H1 (cell line): ENCODE measurements around the gene RLN1. TPM values are rescaled to one million over a fixed set of nuclear protein-coding genes. Genes with fewer than 3 reads are reported as not detected.

Source experiments
- CTCF ChIA-PET: fragments of 300-600 bp; sonication (Branson Sonifier 250); formaldehyde crosslinking; loops from one replicate; lab custom pipeline; 2021; ENCODE audit not compliant: partially characterized antibody; lab: Charles Lee
- POLR2A ChIA-PET: fragments of 300-600 bp; sonication (Branson Sonifier 250); formaldehyde crosslinking; loops from one replicate; lab custom pipeline; 2021; ENCODE audit warnings: inconsistent platforms; ENCODE audit not compliant: partially characterized antibody; lab: Charles Lee
- DNase-seq, 2 experiments: peaks; one replicate each; pipeline versions ENCODE4 v3.0.0 to v3.0.0-alpha.2; 2010 to 2022; ENCODE audit warnings: low spot score in 2 of 2, low read depth in 1 of 2, mixed read lengths in 1 of 2
- FAIRE-seq: peaks from 2 replicates; lab custom pipeline; 2011; peaks lifted over from hg19 to GRCh38; lab: Jason Lieb, UNC
- H2AFZ ChIP-seq: 2 replicates; pipeline ENCODE4 v1.8.1; 2012; ENCODE audit warnings: low read length, inconsistent platforms
- H2AK5ac ChIP-seq: 2 replicates; pipeline ENCODE4 v1.6.1; 2013; ENCODE audit warnings: low read depth, low read length
- H2BK120ac ChIP-seq: replicated peaks from 2 replicates; pipeline ENCODE3; 2013; ENCODE audit warnings: low read depth, low read length, inconsistent platforms
- H2BK12ac ChIP-seq: 2 replicates; pipeline ENCODE4 v1.6.1; 2013; ENCODE audit warnings: low read depth, low read length
- H2BK15ac ChIP-seq: 2 replicates; pipeline ENCODE4 v1.6.1; 2013; ENCODE audit warnings: low read length
- H2BK20ac ChIP-seq: 2 replicates; pipeline ENCODE4 v1.6.1; 2013; ENCODE audit warnings: low read length
- H2BK5ac ChIP-seq: 2 replicates; pipeline ENCODE4 v1.6.1; 2013; ENCODE audit warnings: low read depth, low read length
- H3K14ac ChIP-seq: 2 replicates; pipeline ENCODE4 v1.6.1; 2013; ENCODE audit warnings: inconsistent platforms; ENCODE audit not compliant: insufficient read length
- H3K18ac ChIP-seq: 2 replicates; pipeline ENCODE4 v1.6.1; 2013; ENCODE audit warnings: low read length; ENCODE audit errors: extremely low read depth
- H3K23ac ChIP-seq: 2 replicates; pipeline ENCODE4 v1.6.1; 2013; ENCODE audit warnings: inconsistent platforms; ENCODE audit not compliant: insufficient read length
- H3K23me2 ChIP-seq: 2 replicates; pipeline ENCODE4 v1.6.1; 2013; ENCODE audit warnings: low read depth, low read length
- H3K27ac ChIP-seq: 2 replicates; pipeline ENCODE4 v1.6.1; 2011; ENCODE audit warnings: low read depth, low read length, inconsistent platforms
- H3K27me3 ChIP-seq, 4 experiments: replicated peaks in 1 of 4; 1 replicate in 1 of 4; 2 replicates in 3 of 4; pipeline versions ENCODE4 v1.6.1 to v1.8.1; 2011 to 2013; ENCODE audit warnings: low read length in 3 of 4, mild to moderate bottlenecking in 3 of 4, inconsistent platforms in 2 of 4, mixed read lengths in 2 of 4, moderate library complexity in 1 of 4; ENCODE audit not compliant: control insufficient read depth in 3 of 4, insufficient read depth in 3 of 4; ENCODE audit errors: extremely low read depth in 1 of 4
- H3K36me3 ChIP-seq, 4 experiments: 2 replicates each; pipeline versions ENCODE4 v1.6.1 to v1.8.1; 2011 to 2013; ENCODE audit warnings: mild to moderate bottlenecking in 4 of 4, low read length in 3 of 4, moderate library complexity in 2 of 4, control low read depth in 1 of 4, inconsistent platforms in 1 of 4; ENCODE audit not compliant: insufficient read depth in 4 of 4, control insufficient read depth in 2 of 4
- H3K4ac ChIP-seq: replicated peaks from 2 replicates; pipeline ENCODE3; 2013; ENCODE audit warnings: low read length, low read depth, mixed read lengths, inconsistent platforms; ENCODE audit not compliant: insufficient read length
- H3K4me1 ChIP-seq, 4 experiments: replicated peaks in 1 of 4; 1 replicate in 1 of 4; 2 replicates in 3 of 4; pipeline versions ENCODE4 v1.6.1 to v1.8.1; 2011 to 2013; ENCODE audit warnings: low read length in 3 of 4, inconsistent platforms in 2 of 4, mixed read lengths in 1 of 4; ENCODE audit not compliant: insufficient read depth in 4 of 4, control insufficient read depth in 3 of 4
- H3K4me2 ChIP-seq, 2 experiments: 2 replicates each; pipeline versions ENCODE4 v1.6.1 to v1.8.1; 2011 to 2013; ENCODE audit warnings: low read depth in 2 of 2, low read length in 2 of 2, control low read depth in 1 of 2, inconsistent platforms in 1 of 2, mild to moderate bottlenecking in 1 of 2; ENCODE audit not compliant: insufficient read depth in 1 of 2
- H3K4me3 ChIP-seq, 4 experiments: fragments of 200-600, 300-600 bp in 1 of 4; sonication (generic), shearing (Covaris generic), sonication (Bioruptor Twin) in 1 of 4; 2 replicates each; pipeline versions ENCODE4 v1.5.1 to v1.8.1; 2011 to 2016; ENCODE audit warnings: low read length in 4 of 4, low read depth in 3 of 4, control low read depth in 2 of 4, inconsistent platforms in 2 of 4, mild to moderate bottlenecking in 2 of 4, mixed read lengths in 1 of 4, moderate library complexity in 1 of 4; ENCODE audit not compliant: insufficient read depth in 2 of 4; ENCODE audit errors: extremely low read depth in 1 of 4
- H3K56ac ChIP-seq: replicated peaks from 2 replicates; pipeline ENCODE3; 2013; ENCODE audit warnings: low read depth, mild to moderate bottlenecking, mixed read lengths, low read length, inconsistent platforms; ENCODE audit not compliant: insufficient read length
- H3K79me1 ChIP-seq: 2 replicates; pipeline ENCODE4 v1.6.1; 2013; ENCODE audit warnings: low read depth, low read length, control low read depth
- H3K79me2 ChIP-seq, 2 experiments: 2 replicates each; pipeline versions ENCODE4 v1.6.1 to v1.8.1; 2012 to 2013; ENCODE audit warnings: low read length in 2 of 2, mild to moderate bottlenecking in 2 of 2, inconsistent platforms in 1 of 2; ENCODE audit not compliant: insufficient read depth in 2 of 2, control insufficient read depth in 1 of 2
- H3K9ac ChIP-seq, 4 experiments: replicated peaks in 1 of 4; 1 replicate in 1 of 4; 2 replicates in 3 of 4; pipeline versions ENCODE4 v1.6.1 to v1.8.1; 2011 to 2013; ENCODE audit warnings: low read depth in 3 of 4, low read length in 3 of 4, control low read depth in 2 of 4, mild to moderate bottlenecking in 2 of 4, moderate library complexity in 2 of 4, inconsistent platforms in 1 of 4; ENCODE audit errors: extremely low read depth in 1 of 4
- H3K9me3 ChIP-seq, 2 experiments: 2 replicates each; pipeline versions ENCODE4 v1.6.1 to v1.8.1; 2012 to 2013; ENCODE audit warnings: mild to moderate bottlenecking in 2 of 2, moderate library complexity in 2 of 2, control low read depth in 1 of 2, inconsistent platforms in 1 of 2, low read depth in 1 of 2, low read length in 1 of 2, mixed read lengths in 1 of 2; ENCODE audit not compliant: insufficient read depth in 2 of 2
- H4K20me1 ChIP-seq, 2 experiments: replicated peaks in 1 of 2; 2 replicates each; pipeline versions ENCODE3 to v1.8.1; 2011 to 2013; ENCODE audit warnings: inconsistent platforms in 2 of 2, low read length in 2 of 2, mild to moderate bottlenecking in 1 of 2; ENCODE audit not compliant: insufficient read depth in 2 of 2, control insufficient read depth in 1 of 2
- H4K5ac ChIP-seq: 2 replicates; pipeline ENCODE4 v1.6.1; 2013; ENCODE audit warnings: low read length, low read depth, mixed read lengths, inconsistent platforms; ENCODE audit not compliant: insufficient read length
- H4K8ac ChIP-seq: 2 replicates; pipeline ENCODE4 v1.8.0; 2013; ENCODE audit warnings: mild to moderate bottlenecking, moderate library complexity, low read length, inconsistent platforms; ENCODE audit not compliant: insufficient read depth; ENCODE audit errors: extremely low read depth
- H4K91ac ChIP-seq: replicated peaks from 2 replicates; pipeline ENCODE3; 2013; ENCODE audit warnings: low read length, mixed read lengths, inconsistent platforms; ENCODE audit not compliant: insufficient read length
- BRCA1 ChIP-seq: IDR thresholded peaks from 2 replicates; pipeline ENCODE4 v1.6.1; 2012; ENCODE audit warnings: low read depth, low read length, improper control_type of control experiment
- CHD1 ChIP-seq: IDR thresholded peaks from 2 replicates; pipeline ENCODE4 v1.6.1; 2012; ENCODE audit warnings: low read depth, low read length, improper control_type of control experiment
- HDAC2 ChIP-seq, 2 experiments: fragments of 300-600 bp in 1 of 2; sonication (generic) in 1 of 2; IDR thresholded peaks; 2 replicates each; pipeline ENCODE4 v1.6.1; 2011 to 2012; ENCODE audit warnings: low read depth in 2 of 2, low read length in 2 of 2, mild to moderate bottlenecking in 2 of 2, moderate library complexity in 2 of 2, borderline replicate concordance in 1 of 2, inconsistent platforms in 1 of 2
- NANOG ChIP-seq: IDR thresholded peaks from 2 replicates; pipeline ENCODE4 v1.6.1; 2011; ENCODE audit warnings: low read length, low read depth, mild to moderate bottlenecking, inconsistent platforms; ENCODE audit not compliant: insufficient read depth, poor library complexity, severe bottlenecking
- SRF ChIP-seq: IDR thresholded peaks from 2 replicates; pipeline ENCODE4 v1.6.1; 2011; ENCODE audit warnings: mild to moderate bottlenecking, low read depth, low read length, moderate library complexity
- YY1 ChIP-seq: IDR thresholded peaks from 2 replicates; pipeline ENCODE4 v1.6.1; 2011; ENCODE audit warnings: low read depth, mild to moderate bottlenecking, low read length
- WGBS, 2 experiments: shearing (Covaris generic) in 1 of 2; methylation state at CpG; one replicate each; pipeline versions ENCODE4 v1.1.6 to v1.1.7; 2013 to 2015; ENCODE audit warnings: low lambda C conversion rate in 2 of 2, mixed read lengths in 2 of 2, inconsistent platforms in 1 of 2, low coverage in 1 of 2, missing lambda C conversion rate in 1 of 2; ENCODE audit not compliant: insufficient replicate concordance in 2 of 2, insufficient coverage in 1 of 2, insufficient read length in 1 of 2; ENCODE audit errors: extremely low coverage in 1 of 2, missing lambda C conversion rate in 1 of 2; 5-methylcytosine and 5-hydroxymethylcytosine counted together
- polyA plus RNA-seq, 7 experiments: library from polyadenylated mRNA; depleted of rRNA in 3 of 7; stranded (reverse) in 5 of 7; unstranded in 2 of 7; fragments of >200 nt in 5 of 7; fragments of 200-250 nt in 2 of 7; gene quantifications; 1 replicate in 5 of 7; 2 replicates in 1 of 7; 4 replicates in 1 of 7; pipeline versions ENCODE4 v1.2.1 to v1.2.3, GENCODE V29; 2011 to 2013; ENCODE audit warnings: missing spikeins in 2 of 7, mixed read lengths in 2 of 7
- total RNA-seq: library from RNA; stranded (reverse); fragmentation: NEBNext Ultra II Directional; extraction: Animal tissue kit (Norgen Biotek cat#: 25700); gene quantifications from 2 replicates; pipeline ENCODE4 v1.2.1, GENCODE V29; 2021
- TF ChIP-seq, protein P1 (sequence below), 3 experiments: IDR thresholded peaks; 1 replicate in 2 of 3; 2 replicates in 1 of 3; pipeline versions ENCODE4 v1.5.1 to v1.6.1; 2011; ENCODE audit warnings: low read length in 3 of 3, mild to moderate bottlenecking in 3 of 3, inconsistent platforms in 2 of 3, low read depth in 1 of 3, moderate library complexity in 1 of 3; ENCODE audit not compliant: insufficient read depth in 1 of 3; ENCODE audit errors: control extremely low read depth in 1 of 3

RLN1 gene
- total and polyA plus RNA-seq, 2 of the 8 experiments (the other 6 are each of a cell fraction or from before 2014, with no cell fraction given): 0.51 to 0.80 TPM

- Histone ChIP-seq H3K27me3 (no peaks in the 10 kb centered on the region), H3K14ac (no peak overlapping the region), H3K4me2 (no peak overlapping the region), H3K4ac (no peak overlapping the region), H3K36me3 (no peaks in the 10 kb centered on the region; a peak in 1 of 8 replicates), H3K4me1 (no peaks in the 10 kb centered on the region), H3K18ac (no peak overlapping the region), H3K9me3 (no peaks in the 10 kb centered on the region), H4K8ac (no peak overlapping the region), H3K9ac (no peak overlapping the region), H2BK20ac (no peak overlapping the region), H3K27ac (no peak overlapping the region), H3K56ac (no peak overlapping the region), H2AK5ac (no peak overlapping the region), H2BK120ac (no peak overlapping the region), H3K79me2 (no peaks in the 10 kb centered on the region), H3K4me3 (no peak overlapping the region), H3K23me2 (no peaks in the 10 kb centered on the region; the same call in 1 of the 2 replicates), H3K23ac (no peak overlapping the region), H2BK5ac (no peak overlapping the region), H2AFZ (no peak overlapping the region), H2BK15ac (no peak overlapping the region), H3K79me1 (no peaks in the 10 kb centered on the region), H4K20me1 (no peaks in the 10 kb centered on the region), H4K5ac (no peak overlapping the region), H4K91ac (no peak overlapping the region), H2BK12ac (no peak overlapping the region)
- FAIRE-seq (no peak), DNase-seq (no peak)
- CTCF ChIA-PET: no interaction called here
- no peak for TF ChIP-seq CHD1
- no peak for TF ChIP-seq HDAC2 (IDR thresholded peaks at IDR 0.05; ENCODE audit: borderline replicate concordance in 1 of 2, low read depth in 2 of 2, low read length in 2 of 2)
- no peak for TF ChIP-seq YY1
- no peak for TF ChIP-seq NANOG
- TF ChIP-seq, protein P1, sequence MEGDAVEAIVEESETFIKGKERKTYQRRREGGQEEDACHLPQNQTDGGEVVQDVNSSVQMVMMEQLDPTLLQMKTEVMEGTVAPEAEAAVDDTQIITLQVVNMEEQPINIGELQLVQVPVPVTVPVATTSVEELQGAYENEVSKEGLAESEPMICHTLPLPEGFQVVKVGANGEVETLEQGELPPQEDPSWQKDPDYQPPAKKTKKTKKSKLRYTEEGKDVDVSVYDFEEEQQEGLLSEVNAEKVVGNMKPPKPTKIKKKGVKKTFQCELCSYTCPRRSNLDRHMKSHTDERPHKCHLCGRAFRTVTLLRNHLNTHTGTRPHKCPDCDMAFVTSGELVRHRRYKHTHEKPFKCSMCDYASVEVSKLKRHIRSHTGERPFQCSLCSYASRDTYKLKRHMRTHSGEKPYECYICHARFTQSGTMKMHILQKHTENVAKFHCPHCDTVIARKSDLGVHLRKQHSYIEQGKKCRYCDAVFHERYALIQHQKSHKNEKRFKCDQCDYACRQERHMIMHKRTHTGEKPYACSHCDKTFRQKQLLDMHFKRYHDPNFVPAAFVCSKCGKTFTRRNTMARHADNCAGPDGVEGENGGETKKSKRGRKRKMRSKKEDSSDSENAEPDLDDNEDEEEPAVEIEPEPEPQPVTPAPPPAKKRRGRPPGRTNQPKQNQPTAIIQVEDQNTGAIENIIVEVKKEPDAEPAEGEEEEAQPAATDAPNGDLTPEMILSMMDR (IDR thresholded peaks at IDR 0.05; ENCODE audit: control extremely low read depth in 1 of 3, insufficient read depth in 1 of 3, low read depth in 1 of 3, low read length in 3 of 3): no peak
- TF ChIP-seq SRF: no peak
- no peak for TF ChIP-seq BRCA1
- 86% methylated on average over 2 of the region's 2 CpGs; no CpG with 5 or more reads in 1 of the 2 experiments for WGBS, 2 experiments
- POLR2A ChIA-PET: no interaction called here
Measured at GRCh38 chr9:5354184-5354583, 14.5 kb upstream of the RLN1 start.
